KOPT-K1 (cell line): ENCODE data around the gene CFAP141.
A peak's percentile ranks its signal among the peaks of the same experiment; 100 is the strongest.
"Not testable (repeated sequence)": the region's sequence is repeated elsewhere in the genome, so short reads cannot be mapped to it uniquely, and the experiment has no call there.

Source experiments
- H3K27ac ChIP-seq: fragments of 200-600 bp; sonication (generic); 2 replicates; pipeline ENCODE4 v1.5.1; 2016; ENCODE audit warnings: antibody characterized with exemption, mild to moderate bottlenecking, low read depth, low read length; ENCODE audit not compliant: poor library complexity, severe bottlenecking
- H3K36me3 ChIP-seq: fragments of 200-600 bp; sonication (generic); 2 replicates; pipeline ENCODE4 v1.5.1; 2017; ENCODE audit warnings: antibody characterized with exemption, mild to moderate bottlenecking, low read length, moderate library complexity; ENCODE audit not compliant: insufficient read depth
- H3K9me3 ChIP-seq: fragments of 200-600 bp; sonication (generic); 2 replicates; pipeline ENCODE4 v1.5.1; 2017; ENCODE audit warnings: antibody characterized with exemption, low read length, mild to moderate bottlenecking; ENCODE audit not compliant: insufficient read depth, poor library complexity, severe bottlenecking

Gene CFAP141

GRCh38 chr1:154206196-154206595 is at the start of gene CFAP141:
TSS of gene CFAP141 (minus strand) at chr1:154206333. CDS start at chr1:154206307, 26 bp downstream.
- Histone ChIP-seq H3K27ac (no peak within 1 kb of the TSS), H3K9me3 (no peaks in the 10 kb centered on the region), H3K36me3 (peaks cover 60% of the 10 kb centered on the region)

DNA sequence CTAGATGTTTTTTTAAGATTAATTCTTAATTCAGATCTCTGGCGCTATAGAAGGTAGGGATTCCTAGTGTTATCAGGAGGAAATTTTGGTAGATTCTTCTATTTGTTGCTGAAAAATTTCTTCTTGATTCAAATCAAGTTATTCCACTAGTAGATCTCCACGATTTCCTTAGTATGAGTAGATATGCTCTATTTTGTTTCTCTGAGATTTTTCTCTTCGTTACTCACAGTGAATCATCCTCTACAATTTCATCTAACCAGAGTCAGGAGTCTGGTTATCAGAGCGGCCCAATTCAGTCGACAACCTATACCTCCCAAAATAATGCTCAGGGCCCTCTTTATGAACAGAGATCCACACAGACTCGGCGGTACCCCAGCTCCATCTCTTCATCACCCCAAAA is 47.5 kb upstream of the CFAP141 start:
- H3K9me3 ChIP-seq, result no peaks in the 10 kb centered on the region
- no peak overlapping the region for H3K27ac ChIP-seq
- peaks cover 100% of the 10 kb centered on the region for H3K36me3 ChIP-seq

DNA sequence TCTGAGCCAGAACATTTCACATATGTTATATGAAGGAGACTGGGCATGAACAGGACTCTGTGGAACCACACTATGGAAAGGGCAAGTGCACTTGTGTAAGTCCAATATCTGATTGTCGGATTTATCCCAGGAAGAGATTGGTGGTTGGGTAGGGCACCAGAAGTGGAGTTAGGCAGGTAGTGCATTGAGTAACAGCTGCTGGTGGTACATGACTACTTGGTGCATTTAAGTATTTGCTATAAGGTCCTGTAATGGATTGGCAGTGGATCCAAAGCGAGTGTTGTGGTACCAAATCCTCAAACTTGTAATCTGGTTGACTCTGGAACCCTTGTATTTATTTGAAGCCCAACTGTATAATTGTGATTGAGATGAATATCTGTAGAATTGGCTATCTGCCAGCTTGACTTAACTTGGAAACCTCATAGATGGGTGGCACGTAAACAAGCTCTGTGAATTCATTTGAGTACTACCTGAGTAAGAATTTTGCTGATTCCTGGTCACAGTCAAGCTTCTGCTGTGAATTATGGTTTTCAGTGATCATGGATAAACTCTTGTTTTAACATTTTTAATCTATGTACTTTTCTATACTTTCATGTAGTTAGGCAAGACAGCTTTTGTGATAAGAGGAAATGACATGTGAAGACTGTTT is 35.7 kb upstream of the CFAP141 start:
- Histone ChIP-seq H3K36me3 (peaks cover 100% of the 10 kb centered on the region), H3K9me3 (no peaks in the 10 kb centered on the region), H3K27ac (no peak overlapping the region)

- H3K9me3 ChIP-seq, result no peaks in the 10 kb centered on the region
- no peak overlapping the region for H3K27ac ChIP-seq
- H3K36me3 ChIP-seq, result peaks cover 100% of the 10 kb centered on the region
Measured at GRCh38 chr1:154240294-154240833, 34.2 kb upstream of the CFAP141 start.

DNA sequence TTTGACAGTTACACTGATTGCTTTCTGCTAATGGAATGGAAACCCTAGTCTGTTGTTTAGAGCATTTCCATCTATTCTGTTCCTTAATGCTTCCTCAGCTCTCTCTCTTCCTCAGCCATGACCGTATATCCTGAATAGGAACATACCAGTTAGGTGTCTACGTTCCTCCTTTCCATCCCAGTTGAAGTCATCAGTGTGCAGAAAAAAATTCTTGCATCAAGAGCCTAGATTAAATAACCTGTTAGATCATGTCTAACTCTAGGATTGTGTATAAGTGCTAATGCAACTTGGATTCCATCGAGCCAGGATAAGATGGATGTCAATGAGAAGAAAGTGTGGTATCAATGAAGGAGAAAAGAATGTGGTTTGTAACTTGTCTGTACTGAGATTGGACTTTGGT is 33.4 kb upstream of the CFAP141 start:
- Histone ChIP-seq H3K36me3 (peaks cover 100% of the 10 kb centered on the region), H3K27ac (no peak overlapping the region), H3K9me3 (no peaks in the 10 kb centered on the region)

- no peak overlapping the region for H3K27ac ChIP-seq
- no peaks in the 10 kb centered on the region for H3K9me3 ChIP-seq
- H3K36me3 ChIP-seq, result peaks cover 99% of the 10 kb centered on the region
Measured at GRCh38 chr1:154237880-154238506, 31.9 kb upstream of the CFAP141 start.

- Histone ChIP-seq H3K27ac (no peak overlapping the region), H3K36me3 (peaks cover 99% of the 10 kb centered on the region), H3K9me3 (no peaks in the 10 kb centered on the region)
Measured at GRCh38 chr1:154237435-154237834, 31.3 kb upstream of the CFAP141 start.

DNA sequence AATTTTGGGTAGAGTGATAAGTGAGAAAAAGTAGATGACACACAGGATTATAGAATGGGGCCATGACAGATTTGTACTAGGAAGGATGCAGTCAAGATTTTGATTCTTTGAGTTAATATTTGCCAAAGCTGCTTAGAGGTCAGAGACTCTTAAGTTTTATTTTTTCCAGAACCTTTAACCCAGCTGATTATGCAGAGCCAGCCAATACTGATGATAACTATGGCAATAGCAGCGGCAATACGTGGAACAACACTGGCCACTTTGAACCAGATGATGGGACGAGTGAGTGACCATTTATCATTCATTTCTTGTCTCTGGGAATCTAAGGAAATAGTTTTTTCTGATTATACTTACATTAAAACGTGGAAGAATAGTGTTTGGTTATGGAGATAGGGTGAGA is 30.7 kb upstream of the CFAP141 start:
- H3K27ac ChIP-seq, result no peak overlapping the region
- H3K9me3 ChIP-seq, result no peaks in the 10 kb centered on the region
- peaks cover 99% of the 10 kb centered on the region for H3K36me3 ChIP-seq

DNA sequence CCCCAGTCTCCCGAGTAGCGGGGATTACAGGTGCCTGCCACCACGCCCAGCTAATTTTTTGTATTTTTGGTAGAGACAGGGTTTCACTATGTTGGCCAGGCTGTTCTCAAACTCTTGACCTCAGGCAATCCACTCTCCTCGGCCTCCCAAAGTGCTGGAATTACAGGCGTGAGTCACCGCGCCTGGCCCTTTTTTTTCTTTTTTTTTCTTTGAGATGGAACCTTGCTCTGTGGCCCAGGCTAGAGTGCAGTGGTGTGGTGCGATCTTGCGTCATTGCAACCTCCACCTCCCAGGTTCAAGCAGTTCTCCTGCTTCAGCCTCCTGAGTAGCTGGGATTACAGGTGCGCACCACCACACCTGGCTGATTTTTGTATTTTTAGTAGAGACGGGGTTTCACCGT is 27.0 kb upstream of the CFAP141 start:
- H3K36me3 ChIP-seq, result peaks cover 99% of the 10 kb centered on the region
- H3K27ac ChIP-seq, H3K9me3 ChIP-seq: not testable (repeated sequence)

GRCh38 chr1:154231112-154231511 is 25.0 kb upstream of the CFAP141 start:
- H3K27ac ChIP-seq, H3K9me3 ChIP-seq: not testable (repeated sequence)
- peaks cover 99% of the 10 kb centered on the region for H3K36me3 ChIP-seq

DNA sequence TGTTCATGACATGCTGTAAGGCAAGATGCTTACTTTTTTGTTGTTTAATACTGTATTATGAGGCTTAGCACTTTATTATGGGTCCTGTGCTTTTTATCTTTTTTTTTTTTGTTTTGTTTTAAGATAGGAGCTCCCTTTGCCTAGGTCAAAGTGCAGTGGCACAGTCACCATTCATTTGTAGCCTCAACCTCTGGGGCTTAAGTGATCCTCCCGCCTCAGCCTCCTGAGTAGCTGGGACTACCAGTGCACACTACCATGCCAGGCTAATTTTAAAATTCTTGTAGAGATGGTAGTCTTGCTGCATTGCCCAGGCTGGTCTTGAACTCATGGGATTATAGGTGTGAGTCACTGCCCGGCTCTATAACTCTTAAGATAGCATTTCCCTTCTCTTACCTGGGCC is 19.2 kb upstream of the CFAP141 start:
- Histone ChIP-seq H3K36me3 (peaks cover 72% of the 10 kb centered on the region), H3K27ac (no peak overlapping the region), H3K9me3 (no peaks in the 10 kb centered on the region)

- Histone ChIP-seq H3K27ac (no peak overlapping the region), H3K36me3 (peaks cover 59% of the 10 kb centered on the region), H3K9me3 (no peaks in the 10 kb centered on the region)
Measured at GRCh38 chr1:154223621-154224020, 17.5 kb upstream of the CFAP141 start.

DNA sequence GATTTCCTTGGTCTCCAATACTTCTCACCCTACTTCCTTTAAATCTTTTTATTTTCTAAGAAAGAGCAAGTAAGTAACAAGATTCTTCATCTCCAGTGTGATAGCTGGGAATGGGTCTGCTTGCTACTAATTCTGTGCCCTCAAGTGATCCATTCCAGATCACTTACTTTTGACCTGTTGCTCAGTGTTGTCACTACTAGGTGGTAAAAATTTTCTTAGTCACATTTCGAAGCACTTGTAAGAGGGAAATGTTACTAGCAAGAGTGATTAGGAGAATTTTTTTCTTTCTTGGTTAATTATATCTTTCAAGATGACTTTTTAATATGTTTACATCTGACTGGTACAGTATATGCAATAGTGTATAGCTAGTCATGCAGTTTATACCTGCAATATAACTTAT is 16.8 kb upstream of the CFAP141 start:
- no peak overlapping the region for H3K27ac ChIP-seq
- peaks cover 59% of the 10 kb centered on the region for H3K36me3 ChIP-seq
- H3K9me3 ChIP-seq, result no peaks in the 10 kb centered on the region

DNA sequence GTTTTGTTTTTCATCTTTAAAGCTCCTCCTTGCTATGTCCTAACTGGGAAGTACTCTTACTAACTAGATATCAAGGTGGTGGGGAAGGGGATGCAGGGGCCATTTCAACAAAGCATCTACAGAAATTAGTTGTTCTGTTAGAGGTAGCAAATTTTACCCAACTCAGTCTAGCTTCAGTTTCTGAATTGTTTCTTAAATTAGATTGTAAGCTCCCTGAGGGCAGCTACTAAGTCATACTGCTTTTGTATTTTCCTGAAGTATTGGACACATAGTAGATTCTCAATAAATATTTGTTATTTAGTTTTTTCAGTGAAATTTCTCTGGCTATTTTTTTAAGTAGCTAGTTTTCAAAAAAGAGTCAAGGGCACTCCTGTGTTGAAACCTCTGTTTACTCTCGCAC is 16.4 kb upstream of the CFAP141 start:
- Histone ChIP-seq H3K9me3 (no peaks in the 10 kb centered on the region), H3K27ac (peak overlapping the region; percentile 94), H3K36me3 (peaks cover 59% of the 10 kb centered on the region)

DNA sequence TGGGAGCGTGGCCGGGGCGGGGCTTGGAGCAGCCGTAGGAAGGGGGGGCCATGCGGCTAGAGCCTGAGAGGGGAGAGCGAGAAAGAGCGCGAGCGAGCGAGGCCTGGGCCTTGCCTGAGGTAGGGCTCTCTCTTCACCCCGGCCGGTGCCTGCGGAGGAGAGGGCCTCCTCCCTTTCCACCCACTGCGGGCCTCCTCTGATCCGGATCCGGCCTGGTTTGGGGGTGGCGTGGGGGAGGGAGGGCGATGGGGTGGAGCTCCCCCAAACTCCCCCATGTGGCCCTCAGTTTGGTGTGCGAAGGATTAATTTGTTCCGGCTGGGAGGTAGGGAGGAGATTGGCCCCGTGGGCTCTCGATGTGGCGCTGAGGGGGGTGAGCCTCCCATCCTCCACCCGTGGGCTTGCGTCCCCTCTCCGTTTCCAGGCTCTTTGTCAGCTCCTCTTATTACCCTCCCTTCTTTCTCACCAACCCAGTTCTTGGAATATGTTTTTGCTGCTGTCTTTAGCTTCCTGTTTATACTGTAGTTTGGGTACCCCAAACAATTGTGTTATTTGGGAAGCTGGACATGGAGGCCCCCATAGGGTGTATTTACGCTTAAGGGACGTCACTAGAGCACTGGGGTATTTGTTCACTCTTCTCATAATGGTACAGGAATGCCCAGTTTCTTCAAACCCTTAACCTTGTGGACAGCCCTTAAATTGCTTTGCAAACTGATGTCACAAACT is 15.3 kb upstream of the CFAP141 start:
- Histone ChIP-seq H3K36me3 (peaks cover 55% of the 10 kb centered on the region), H3K9me3 (no peaks in the 10 kb centered on the region), H3K27ac (peak overlapping the region; percentile 94)
